ENCODE measurements around the gene VAMP8.

VAMP8 gene

DNA sequence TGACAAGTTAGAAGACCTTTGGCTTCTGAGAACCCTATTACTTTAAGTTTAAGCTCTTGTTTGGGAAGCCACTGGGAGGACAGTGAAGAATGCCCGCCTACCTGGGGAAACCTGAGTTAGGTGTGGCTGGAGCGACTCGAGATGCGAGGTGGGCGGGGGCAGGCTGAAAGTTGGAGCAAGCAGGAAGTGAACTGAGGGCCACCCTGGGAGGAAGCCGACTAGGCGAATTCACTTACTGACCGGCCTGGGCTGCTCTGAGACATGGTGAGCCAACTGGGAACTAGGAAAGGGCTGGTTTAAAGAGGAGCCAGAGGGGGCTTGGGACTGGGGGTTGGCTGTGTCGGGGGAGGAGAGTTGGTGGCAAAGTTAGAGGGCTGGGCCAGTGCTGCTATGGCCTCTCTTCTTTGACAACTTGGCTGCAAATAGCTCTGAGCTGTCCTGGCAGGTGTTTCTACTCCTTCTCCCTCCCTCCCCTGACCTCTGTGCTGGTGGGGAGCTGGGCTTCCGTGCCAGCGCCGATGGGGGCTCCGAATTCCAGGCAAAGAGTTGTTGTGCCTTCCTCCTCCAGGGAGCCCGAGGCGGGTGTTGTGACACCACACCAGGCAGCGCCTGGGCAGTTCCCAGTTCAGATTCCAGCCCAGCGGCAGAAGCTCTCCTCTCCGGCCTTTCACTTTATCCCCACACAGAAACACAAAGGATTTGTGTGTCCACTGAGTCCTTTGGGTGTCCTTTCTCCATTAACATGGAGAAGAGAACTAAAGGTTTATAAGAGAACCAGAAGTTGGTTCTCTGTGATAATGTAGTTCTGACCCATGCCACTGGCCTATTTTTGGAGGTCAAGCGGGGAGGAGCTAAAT is at the start of gene VAMP8:
Gene VAMP8, plus strand, starts transcription at position 201 of the 857 bp plus-strand sequence. Its CDS starts 61 bp downstream, at position 262.
- in situ Hi-C loops (cut with HindIII; ENCODE audit: low sequenced_read_pairs): no loop called here

DNA sequence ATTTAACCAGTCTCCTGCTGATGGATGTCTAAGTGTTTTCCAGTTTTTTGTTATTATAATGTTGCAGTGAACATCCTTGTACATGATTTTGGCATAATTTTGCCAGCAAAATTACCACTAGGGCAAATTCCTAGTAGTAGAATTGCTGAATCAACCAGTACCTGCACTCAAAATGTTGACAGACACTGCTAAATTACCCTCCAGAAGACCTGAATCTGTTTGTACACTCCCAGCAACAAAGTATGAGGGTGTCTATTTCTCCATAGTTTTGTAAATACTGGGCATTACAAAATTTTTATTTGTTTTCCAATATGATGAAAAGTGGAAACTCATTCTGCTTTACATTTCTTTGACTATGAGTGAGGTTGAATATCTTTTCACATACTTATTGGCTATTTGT is 49.6 kb upstream of the VAMP8 start:
- in situ Hi-C loops (cut with HindIII; ENCODE audit: low sequenced_read_pairs): loop anchor here (25.0 kb wide), 1 partner anchor 115 kb away; the partner anchor contains the start of genes CAPG and SH2D6

DNA sequence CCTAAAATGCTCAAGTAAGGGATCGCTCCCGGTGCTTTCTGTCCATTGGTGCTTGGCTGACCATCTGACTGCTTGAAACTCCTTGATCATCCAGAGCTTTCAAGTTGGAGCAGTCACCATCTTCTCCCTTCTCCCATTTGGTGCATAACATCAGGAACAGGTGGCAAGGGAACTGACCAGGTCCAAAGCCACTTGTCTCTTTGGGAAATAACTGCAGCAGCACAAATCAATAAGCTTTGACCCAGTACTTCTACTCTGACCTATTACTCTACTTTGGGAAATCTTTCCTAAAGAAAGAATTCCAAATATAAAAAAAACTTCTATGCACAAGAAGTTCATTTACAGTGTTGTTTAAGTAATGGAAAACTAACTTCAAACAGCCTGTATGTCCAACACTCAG is 49.0 kb upstream of the VAMP8 start:
- in situ Hi-C loops (cut with HindIII; ENCODE audit: low sequenced_read_pairs): loop anchor here (25.0 kb wide), 1 partner anchor 116 kb away; the partner anchor contains the start of genes CAPG and SH2D6

DNA sequence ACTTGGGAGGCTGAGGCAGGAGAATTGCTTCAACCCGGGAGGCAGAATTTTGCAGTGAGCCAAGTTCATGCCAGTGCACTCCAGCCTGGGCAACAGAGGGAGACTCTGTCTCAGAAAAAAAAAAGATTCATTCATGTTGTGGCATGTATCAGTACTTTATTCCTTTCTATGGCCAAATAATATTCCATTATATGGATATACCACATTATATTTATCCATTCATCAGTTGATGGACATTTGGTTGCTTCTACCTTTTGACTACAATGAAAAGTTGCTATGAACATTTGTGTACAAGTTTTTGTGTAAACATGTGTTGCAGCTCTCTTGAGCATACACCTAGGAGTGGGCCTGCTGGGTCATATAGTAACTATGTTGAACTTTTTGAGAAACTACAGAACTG is 47.6 kb upstream of the VAMP8 start:
- in situ Hi-C loops (cut with HindIII; ENCODE audit: low sequenced_read_pairs): loop anchor here (25.0 kb wide), 1 partner anchor 118 kb away; the partner anchor contains the start of genes CAPG and SH2D6

DNA sequence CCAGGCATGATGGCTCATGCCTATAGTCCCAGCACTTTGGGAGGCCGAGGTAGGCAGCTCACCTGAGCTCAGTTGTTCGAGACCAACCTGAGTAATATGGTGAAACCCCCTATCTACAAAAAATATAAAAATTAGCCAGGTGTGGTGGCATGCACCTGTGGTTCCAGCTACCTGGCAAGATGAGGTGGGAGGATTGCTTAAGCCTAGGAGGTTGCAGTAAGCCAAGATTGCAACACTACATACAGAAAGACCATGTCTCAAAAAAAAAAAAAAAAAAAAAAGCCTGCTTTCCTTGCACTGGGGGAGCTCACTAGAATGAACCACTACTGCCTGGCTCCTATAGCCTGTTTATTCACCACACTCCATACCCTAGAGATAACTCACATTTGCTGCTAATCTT is 45.8 kb upstream of the VAMP8 start:
- in situ Hi-C loops (cut with HindIII; ENCODE audit: low sequenced_read_pairs): loop anchor here (25.0 kb wide), 1 partner anchor 119 kb away; the partner anchor contains the start of genes CAPG and SH2D6

DNA sequence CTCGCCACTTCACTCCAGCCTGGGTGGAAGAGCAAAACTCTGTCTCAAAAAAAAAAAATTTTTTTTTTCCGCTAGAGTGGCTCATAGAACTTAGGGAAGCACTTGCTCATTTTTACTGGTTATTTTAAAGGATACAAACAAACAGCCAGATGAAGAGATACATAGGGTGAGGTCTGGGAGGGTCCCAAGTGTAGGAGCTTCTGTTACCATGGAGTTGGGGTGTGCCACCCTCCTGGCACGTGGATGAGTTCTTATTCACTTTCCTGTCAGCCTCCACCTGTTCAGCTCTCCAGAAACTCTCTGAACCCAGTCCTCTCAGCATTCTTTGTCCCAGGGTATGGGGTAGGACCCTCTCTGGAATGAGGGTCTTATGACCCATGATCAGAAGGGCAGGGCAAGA is 43.3 kb upstream of the VAMP8 start:
- in situ Hi-C loops (cut with HindIII; ENCODE audit: low sequenced_read_pairs): loop anchor here (25.0 kb wide), 1 partner anchor 122 kb away; the partner anchor contains the start of genes CAPG and SH2D6

DNA sequence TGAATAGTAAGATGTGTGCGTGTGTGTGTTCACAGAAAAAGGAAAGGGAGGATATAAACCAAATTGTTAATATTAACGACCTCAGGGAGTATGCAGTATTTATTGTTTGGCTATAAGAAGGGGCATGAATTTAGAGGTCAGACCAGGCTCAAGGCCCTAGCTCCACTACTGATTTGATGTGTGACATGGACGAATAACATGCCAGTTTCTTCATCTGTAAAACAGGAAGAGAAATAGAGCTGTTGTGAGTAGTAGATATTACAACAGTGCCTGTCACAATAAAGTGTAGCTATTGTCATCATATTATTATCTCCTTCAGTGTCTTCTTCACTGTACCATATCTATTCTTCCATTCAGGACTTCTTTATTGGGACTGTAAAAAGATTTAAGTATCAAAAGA is 42.5 kb upstream of the VAMP8 start:
- in situ Hi-C loops (cut with HindIII; ENCODE audit: low sequenced_read_pairs): loop anchor here (5.0 to 25.0 kb wide), 2 partner anchors 78 to 123 kb away; partner anchors contain the start of genes CAPG and SH2D6

DNA sequence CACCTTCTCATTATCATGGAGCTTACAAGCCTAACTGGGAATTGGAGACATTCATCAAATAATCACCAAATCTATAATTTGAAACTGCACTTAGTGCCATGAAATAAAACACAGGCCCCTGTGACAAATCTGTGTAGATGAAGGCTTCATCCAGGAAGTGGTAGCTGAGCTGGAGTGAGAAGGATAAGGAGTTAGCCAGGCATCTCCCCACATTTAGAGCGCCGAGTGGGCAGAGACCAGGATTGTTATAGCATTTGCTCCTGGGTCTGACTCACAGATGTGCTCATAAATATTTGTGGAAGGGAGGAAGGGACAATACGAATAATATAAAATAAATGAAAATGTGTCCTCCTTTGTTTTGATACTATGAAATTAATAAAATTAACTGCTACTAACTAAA is 40.9 kb upstream of the VAMP8 start:
- in situ Hi-C loops (cut with HindIII; ENCODE audit: low sequenced_read_pairs): loop anchor here (5.0 to 25.0 kb wide), 2 partner anchors 79 to 124 kb away; partner anchors contain the start of genes CAPG and SH2D6

DNA sequence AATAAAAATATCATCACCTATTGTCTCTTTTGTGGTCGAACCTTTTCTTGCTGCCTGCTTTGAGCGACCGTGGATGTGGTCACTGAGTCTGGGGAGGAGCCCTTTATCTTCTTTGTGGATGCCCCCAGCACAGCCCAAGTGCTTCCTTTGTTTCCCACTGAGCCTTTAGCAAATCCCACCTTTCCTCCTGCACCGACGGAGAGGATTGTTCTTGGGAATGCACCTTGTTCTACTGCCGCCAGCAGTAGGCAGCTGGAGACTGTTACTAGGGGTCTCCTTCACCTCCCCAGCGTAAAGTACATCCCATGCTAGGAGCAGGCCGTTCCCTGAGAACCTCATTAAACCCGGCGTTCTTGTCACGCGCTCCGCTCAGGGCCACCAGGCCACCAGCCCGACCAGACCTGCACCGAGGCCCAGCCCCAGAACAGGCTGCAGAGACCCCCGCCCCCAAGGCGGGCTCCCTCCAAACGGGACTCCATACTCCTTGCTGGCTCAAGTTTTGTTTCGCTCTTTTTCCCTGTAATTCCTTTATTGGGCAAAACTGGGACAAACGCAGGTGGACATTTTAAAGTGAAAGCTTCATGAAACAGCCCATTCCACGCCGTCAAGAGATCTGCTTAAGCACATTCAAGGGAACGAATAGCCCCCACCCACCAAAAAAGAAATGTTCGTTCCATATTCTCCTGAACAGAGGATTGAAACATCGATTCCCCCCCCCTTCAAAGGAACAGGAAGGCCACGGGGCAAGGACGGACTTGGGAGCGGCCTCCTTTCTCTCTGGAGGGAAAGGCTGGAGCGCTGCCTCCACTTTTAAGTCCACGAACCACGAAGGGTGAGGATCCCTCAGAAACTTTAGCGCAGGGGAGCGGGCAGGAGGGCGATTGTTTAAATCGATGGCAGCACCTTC is 39.5 kb upstream of the VAMP8 start:
- in situ Hi-C loops (cut with HindIII; ENCODE audit: low sequenced_read_pairs): loop anchor here (5.0 to 25.0 kb wide), 2 partner anchors 81 to 126 kb away; partner anchors contain the start of genes CAPG and SH2D6

DNA sequence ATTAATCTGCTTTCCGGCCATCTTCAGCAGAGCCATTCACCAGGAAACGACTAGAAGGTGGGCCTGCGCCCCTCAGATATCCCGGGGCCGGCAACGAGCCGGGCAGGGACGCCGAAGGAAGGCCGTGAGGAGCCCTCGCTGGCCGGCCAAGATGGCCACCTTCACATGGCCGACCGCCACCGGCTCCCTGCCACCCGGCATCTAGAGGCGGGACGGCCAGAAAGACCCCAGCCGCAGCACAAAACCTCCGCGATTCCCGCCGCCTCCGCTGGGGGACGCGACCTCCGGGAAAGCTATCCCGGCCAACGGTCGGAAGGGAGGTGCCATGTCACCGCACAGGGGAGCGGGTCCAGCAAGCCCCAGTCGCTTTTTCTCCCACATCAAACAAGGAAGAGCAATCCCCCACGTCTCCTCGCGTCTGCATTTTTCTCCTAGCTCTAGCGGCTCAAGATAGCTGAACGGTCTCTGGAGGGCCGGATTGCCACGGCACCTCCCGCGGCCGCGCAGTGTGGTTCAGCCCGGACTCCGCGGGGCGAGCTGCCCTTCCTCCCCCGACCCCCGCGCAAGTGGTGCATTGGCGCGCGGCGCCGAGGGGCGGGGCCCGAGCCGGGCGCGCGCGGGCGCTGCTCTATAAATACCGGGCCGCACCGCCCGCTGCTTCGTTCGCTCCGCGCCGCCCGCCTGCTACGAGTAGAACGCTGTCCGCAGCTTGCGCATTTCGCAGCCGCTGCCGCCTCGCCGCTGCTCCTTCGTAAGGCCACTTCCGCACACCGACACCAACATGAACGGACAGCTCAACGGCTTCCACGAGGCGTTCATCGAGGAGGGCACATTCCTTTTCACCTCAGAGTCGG is 38.7 kb upstream of the VAMP8 start, which contains the start of gene MAT2A:
Gene MAT2A, plus strand, starts transcription at position 662 of the 854 bp plus-strand sequence. Its CDS starts 120 bp downstream, at position 782.
- in situ Hi-C loops (cut with HindIII; ENCODE audit: low sequenced_read_pairs): loop anchor here (5.0 to 25.0 kb wide), 2 partner anchors 81 to 126 kb away; partner anchors contain the start of genes CAPG and SH2D6

DNA sequence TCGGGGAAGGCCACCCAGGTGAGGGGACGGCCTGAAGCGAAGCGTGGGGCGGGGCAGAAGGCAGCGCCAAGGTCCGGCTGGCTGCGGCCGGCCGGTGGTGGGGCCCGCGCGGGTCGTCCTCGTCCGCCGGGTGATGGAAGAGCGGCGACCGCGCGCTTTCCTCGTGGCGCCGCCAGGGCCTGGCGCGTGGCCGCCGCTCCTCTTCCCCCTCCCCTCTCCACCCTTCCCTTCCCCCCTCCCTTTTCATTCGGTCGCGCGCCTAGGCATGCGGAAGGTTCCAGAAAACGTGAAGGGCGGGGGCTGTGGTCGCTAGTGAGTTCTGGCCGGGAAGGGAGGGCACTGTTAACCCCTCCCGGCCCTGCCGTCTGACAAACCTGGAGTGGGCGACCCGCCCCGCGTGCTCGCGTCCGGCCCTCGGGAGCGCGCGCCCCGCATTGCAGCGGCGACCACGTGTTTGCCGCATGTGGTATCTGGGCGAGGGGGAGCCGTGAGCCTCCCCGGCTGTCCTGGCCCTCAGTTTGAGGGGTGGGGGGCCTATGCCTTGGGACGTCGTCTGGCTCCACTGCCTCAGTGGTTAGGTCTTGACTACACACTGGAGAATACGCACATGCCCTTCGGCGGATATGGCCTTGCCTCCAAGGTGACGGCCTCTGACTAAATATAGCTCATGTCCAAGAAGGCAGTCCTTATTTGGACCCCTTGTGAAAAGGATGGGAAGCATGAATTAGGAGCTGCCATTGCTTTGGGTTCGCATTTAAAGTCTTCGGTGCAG is 37.8 kb upstream of the VAMP8 start:
- in situ Hi-C loops (cut with HindIII; ENCODE audit: low sequenced_read_pairs): loop anchor here (5.0 to 25.0 kb wide), 2 partner anchors 82 to 127 kb away; partner anchors contain the start of genes CAPG and SH2D6

DNA sequence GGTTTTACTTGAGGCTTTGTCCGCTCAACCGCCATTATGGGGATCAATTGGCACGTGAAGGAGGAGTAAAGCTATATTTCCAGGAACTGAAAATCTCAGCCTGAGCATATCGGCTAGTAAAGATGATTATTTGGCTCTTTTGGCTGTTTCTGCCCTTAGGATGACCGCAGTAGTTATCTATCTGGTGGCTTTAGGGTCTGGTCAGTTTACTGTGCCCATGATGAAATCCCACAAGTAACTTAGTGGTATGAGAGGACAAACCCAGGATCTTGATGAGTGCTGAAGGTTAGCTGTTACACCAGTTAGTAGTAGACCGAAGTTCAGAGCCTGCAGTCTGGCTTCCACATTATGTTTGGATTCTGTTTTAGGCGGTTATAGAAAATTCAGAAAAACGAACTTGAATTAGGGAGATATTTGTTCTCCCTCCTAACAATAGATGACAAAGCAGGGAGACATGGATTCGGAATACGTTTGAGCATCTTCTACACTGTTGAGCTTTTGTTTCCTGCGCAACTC is 37.2 kb upstream of the VAMP8 start:
- in situ Hi-C loops (cut with HindIII; ENCODE audit: low sequenced_read_pairs): loop anchor here (25.0 kb wide), 1 partner anchor 128 kb away; the partner anchor contains the start of genes CAPG and SH2D6

DNA sequence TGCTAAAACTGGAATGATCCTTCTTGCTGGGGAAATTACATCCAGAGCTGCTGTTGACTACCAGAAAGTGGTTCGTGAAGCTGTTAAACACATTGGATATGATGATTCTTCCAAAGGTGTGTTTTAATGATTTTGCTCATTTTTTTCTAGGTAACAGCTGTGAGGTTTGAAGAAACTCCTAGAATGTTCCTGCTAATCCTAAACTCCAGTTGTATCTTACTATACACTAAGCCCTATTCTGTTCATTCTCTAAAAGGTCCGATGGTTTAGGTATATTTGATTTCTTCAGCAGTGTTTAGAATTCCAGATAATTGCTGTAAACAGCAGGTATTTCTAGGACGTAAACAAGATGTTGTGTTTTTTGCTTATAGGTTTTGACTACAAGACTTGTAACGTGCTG is 36.1 kb upstream of the VAMP8 start:
- in situ Hi-C loops (cut with HindIII; ENCODE audit: low sequenced_read_pairs): loop anchor here (25.0 kb wide), 1 partner anchor 129 kb away; the partner anchor contains the start of genes CAPG and SH2D6

DNA sequence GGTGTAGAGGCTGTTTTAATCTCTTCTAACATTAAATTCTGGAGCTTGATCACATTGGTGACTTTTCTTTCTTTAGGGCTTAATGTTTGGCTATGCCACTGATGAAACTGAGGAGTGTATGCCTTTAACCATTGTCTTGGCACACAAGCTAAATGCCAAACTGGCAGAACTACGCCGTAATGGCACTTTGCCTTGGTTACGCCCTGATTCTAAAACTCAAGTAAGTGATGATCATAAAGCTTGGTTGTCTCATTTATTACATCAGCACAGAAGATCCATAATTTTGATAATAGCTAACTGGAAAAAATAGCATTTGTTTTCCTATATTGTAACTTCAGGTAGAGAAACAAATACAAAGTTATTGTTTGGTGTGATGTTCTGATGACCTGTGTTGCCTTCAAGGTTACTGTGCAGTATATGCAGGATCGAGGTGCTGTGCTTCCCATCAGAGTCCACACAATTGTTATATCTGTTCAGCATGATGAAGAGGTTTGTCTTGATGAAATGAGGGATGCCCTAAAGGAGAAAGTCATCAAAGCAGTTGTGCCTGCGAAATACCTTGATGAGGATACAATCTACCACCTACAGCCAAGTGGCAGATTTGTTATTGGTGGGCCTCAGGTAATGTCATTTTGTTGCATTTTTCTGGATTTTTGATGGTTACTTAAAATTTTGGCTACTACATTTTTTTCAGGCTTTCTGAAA is 35.5 kb upstream of the VAMP8 start:
- in situ Hi-C loops (cut with HindIII; ENCODE audit: low sequenced_read_pairs): loop anchor here (25.0 kb wide), 1 partner anchor 130 kb away; the partner anchor contains the start of genes CAPG and SH2D6

DNA sequence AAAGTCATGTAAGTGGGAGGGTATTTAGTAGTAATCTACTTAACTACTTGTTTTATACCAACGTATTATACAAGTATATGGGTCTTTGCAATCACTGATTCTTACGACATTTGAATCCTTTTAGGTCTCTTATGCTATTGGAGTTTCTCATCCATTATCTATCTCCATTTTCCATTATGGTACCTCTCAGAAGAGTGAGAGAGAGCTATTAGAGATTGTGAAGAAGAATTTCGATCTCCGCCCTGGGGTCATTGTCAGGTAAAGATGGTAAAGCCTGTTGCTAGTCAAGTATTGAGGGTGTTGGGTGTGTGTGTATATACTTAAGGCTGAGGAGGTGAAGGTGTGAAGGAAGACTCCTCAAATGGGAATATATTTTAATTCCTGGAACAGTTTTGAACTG is 34.6 kb upstream of the VAMP8 start:
- in situ Hi-C loops (cut with HindIII; ENCODE audit: low sequenced_read_pairs): loop anchor here (25.0 kb wide), 1 partner anchor 130 kb away; the partner anchor contains the start of genes CAPG and SH2D6

DNA sequence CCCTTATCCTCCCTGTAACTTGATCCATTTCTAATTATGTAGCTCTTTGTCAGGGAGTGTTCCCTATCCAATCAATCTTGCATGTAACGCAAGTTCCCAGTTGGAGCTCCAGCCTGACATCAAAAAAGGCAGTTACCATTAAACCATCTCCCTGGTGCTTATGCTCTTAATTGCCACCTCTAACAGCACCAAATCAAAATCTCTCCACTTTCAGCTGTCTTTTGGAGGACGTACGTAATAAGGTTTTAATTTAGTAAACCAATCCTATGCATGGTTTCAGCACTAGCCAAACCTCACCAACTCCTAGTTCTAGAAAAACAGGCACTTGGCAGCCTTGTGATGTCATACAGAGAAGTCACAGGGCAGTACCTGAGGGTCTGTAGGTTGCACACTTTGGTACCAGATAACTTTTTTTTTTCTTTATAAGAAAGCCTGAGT is 33.1 kb upstream of the VAMP8 start:
- in situ Hi-C loops (cut with HindIII; ENCODE audit: low sequenced_read_pairs): loop anchor here (25.0 kb wide), 1 partner anchor 132 kb away; the partner anchor contains the start of genes CAPG and SH2D6
